ENCODE data around the gene KRT73.

KRT73 gene

GRCh38 chr12:52618216-52618615, at the start of gene KRT73:
Gene KRT73, minus strand, starts transcription at chr12:52618559. Its CDS starts 35 bp downstream, at chr12:52618524.
- DNase-seq: no peak

- no peak for DNase-seq
Measured at GRCh38 chr12:52667931-52668330, 49.6 kb upstream of the KRT73 start.

- no peak for DNase-seq
Measured at GRCh38 chr12:52667509-52667908, 49.1 kb upstream of the KRT73 start.

- DNase-seq: no peak
Measured at GRCh38 chr12:52666471-52666870, 48.1 kb upstream of the KRT73 start.

- no peak for DNase-seq
Measured at GRCh38 chr12:52663420-52663819, 45.1 kb upstream of the KRT73 start.

GRCh38 chr12:52662918-52663229, 44.5 kb upstream of the KRT73 start:
- no peak for DNase-seq

GRCh38 chr12:52662093-52662917, 43.9 kb upstream of the KRT73 start:
- DNase-seq: no peak

GRCh38 chr12:52661668-52662067, 43.3 kb upstream of the KRT73 start:
- no peak for DNase-seq

GRCh38 chr12:52660934-52661499, 42.7 kb upstream of the KRT73 start:
- no peak for DNase-seq

- DNase-seq: no peak
Measured at GRCh38 chr12:52659951-52660350, 41.6 kb upstream of the KRT73 start.

- no peak for DNase-seq
Measured at GRCh38 chr12:52659395-52659794, 41.0 kb upstream of the KRT73 start.

GRCh38 chr12:52658196-52658595, 39.8 kb upstream of the KRT73 start:
- DNase-seq: no peak

- DNase-seq: no peak
Measured at GRCh38 chr12:52657250-52657902, 39.0 kb upstream of the KRT73 start.

- no peak for DNase-seq
Measured at GRCh38 chr12:52656616-52657015, 38.3 kb upstream of the KRT73 start.

- no peak for DNase-seq
Measured at GRCh38 chr12:52655720-52656124, 37.4 kb upstream of the KRT73 start.

- no peak for DNase-seq
Measured at GRCh38 chr12:52655251-52655650, 36.9 kb upstream of the KRT73 start.

- no peak for DNase-seq
Measured at GRCh38 chr12:52651726-52652261, 33.4 kb upstream of the KRT73 start, which contains the start of gene KRT2. Gene KRT2, minus strand, starts transcription at chr12:52652211. Its CDS starts 69 bp downstream, at chr12:52652142.

GRCh38 chr12:52650520-52651081, 32.2 kb upstream of the KRT73 start:
- DNase-seq: no peak

GRCh38 chr12:52649066-52649465, 30.7 kb upstream of the KRT73 start:
- DNase-seq: no peak

- no peak for DNase-seq
Measured at GRCh38 chr12:52648012-52648550, 29.7 kb upstream of the KRT73 start.

GRCh38 chr12:52647601-52648000, 29.2 kb upstream of the KRT73 start:
- no peak for DNase-seq

GRCh38 chr12:52646613-52647012, 28.3 kb upstream of the KRT73 start:
- no peak for DNase-seq

- no peak for DNase-seq
Measured at GRCh38 chr12:52645982-52646381, 27.6 kb upstream of the KRT73 start.

Measured in DMS153 (cell line).